NOMO-1 treated with DMSO at 0.1 percent for 48 hours (cell line): Measurements from ENCODE around the gene SUN1.
"Not testable (repeated sequence)": the region's sequence is repeated elsewhere in the genome, so short reads cannot be mapped to it uniquely, and the experiment has no call there.

Experiments used
- DNase-seq: peaks from one replicate; lab custom pipeline; 2025; ENCODE audit not compliant: unreplicated experiment; lab: John Stamatoyannopoulos, UW

SUN1 gene, protein sequence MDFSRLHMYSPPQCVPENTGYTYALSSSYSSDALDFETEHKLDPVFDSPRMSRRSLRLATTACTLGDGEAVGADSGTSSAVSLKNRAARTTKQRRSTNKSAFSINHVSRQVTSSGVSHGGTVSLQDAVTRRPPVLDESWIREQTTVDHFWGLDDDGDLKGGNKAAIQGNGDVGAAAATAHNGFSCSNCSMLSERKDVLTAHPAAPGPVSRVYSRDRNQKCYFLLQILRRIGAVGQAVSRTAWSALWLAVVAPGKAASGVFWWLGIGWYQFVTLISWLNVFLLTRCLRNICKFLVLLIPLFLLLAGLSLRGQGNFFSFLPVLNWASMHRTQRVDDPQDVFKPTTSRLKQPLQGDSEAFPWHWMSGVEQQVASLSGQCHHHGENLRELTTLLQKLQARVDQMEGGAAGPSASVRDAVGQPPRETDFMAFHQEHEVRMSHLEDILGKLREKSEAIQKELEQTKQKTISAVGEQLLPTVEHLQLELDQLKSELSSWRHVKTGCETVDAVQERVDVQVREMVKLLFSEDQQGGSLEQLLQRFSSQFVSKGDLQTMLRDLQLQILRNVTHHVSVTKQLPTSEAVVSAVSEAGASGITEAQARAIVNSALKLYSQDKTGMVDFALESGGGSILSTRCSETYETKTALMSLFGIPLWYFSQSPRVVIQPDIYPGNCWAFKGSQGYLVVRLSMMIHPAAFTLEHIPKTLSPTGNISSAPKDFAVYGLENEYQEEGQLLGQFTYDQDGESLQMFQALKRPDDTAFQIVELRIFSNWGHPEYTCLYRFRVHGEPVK

DNA sequence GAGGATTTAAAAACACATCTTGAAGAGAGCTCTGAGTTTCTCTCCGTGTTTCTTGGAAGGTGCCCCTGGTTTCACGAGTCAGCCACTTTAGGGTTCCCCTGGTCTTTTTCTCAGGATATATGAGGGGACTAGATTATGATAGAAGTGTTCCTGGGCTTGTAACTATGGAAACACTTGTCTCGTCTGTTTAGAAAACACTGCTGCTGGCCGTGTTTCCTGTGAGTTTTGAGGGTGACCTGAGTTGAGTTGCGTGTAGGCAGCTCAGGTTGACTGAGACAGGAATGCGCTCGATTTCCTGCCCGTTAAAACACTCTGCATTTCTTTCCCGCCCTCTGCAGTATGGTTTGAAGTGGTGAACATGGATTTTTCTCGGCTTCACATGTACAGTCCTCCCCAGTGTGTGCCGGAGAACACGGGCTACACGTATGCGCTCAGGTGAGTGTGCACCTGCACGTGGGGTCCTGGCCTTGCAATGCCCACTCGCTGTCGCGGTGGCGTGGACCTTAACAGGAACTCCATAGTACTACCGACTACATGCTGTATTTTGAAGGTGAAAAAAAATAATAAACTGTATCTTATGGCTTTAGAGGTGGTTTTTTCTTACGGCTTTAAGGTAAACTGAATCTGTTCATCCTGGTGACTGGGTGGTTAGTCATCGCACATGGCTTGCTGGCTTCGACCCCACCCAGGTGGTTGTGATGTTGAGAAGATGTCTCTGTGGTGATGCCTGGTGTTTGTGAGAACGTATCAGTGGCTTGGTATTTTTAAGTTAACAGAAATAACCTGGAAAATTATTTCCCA is at the start of gene SUN1:
Gene SUN1, plus strand, starts transcription at position 310 of the 801 bp plus-strand sequence. Its CDS starts 49 bp downstream, at position 359.
- no peak for DNase-seq

DNA sequence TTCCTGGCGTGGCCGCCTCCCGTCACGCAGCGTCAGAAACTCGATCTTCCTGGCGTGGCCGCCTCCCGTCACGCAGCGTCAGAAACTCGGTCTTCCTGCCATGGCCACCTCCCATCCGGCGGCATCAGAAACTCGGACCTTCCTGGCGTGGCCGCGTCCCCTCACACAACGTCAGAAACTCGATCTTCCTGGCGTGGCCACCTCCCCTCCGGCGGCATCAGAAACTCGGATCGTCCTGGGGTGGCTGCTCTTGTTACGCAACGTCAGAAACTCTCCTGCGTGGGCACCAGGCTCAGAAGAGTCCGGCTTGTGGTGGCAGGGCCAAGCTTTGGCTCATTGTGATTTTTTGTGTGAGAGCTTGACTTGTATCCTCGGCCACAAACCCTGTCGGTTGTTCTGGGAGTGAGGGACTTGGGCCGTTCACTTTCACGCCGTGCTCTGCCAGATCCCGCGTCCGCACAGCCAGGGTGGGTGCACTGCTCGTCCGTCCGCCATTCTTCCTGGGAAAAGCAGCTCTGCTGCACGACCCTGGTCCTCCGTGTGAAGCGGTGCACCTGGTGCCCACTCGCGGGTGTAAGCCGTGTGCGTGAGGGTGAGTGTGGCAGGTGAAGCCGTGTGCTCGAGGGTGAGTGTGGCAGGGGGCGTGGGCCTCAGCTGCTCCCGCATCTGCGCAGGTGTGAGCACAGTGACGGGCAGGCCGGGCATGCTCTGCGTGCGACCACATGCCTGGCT is 49.4 kb upstream of the SUN1 start:
- no peak for DNase-seq

DNA sequence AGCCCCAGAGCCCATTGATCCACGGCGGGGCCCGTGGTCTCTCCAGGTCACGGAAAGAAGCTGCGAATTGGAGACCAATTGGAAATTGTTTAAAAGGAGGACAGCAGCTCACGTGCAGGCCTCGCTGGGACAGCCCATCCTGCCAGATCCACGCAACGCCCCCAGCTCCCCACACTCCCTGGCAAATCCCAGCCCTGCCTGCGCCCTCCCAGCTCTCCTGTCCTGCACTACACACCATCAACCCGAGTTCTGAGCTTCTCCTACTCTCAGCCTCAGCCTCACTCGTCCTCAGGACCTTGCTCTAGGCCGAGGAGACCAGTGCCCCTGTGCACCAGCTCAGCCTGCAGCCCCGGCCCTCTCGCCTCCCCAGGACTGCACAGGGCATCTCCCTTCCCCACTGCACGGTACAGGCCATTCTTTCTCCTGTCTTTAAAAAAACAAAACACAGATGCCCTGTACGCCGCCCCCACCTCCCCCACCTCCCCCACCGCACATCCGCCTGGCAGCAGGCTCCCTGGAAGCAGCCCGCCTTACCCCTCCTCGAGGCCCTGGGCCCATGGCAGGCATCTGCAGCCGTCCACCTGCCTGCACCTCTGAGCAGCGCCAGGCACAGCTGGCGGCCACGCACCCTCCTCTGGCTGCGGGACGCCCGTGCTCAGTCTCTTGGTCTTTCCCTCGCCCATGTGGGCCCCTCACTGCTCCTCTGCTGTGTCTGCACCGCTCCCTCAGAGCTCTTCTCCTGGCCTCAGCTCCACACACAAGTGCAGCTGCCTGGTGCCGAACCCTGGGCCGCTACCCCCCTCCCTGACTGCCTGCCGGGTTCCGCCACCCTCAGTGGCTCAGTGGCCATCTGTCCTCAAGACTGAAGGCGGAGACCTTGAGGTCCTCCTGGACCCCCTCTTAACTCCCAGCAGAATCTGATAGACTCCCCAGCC is 48.5 kb upstream of the SUN1 start:
- no peak for DNase-seq

DNA sequence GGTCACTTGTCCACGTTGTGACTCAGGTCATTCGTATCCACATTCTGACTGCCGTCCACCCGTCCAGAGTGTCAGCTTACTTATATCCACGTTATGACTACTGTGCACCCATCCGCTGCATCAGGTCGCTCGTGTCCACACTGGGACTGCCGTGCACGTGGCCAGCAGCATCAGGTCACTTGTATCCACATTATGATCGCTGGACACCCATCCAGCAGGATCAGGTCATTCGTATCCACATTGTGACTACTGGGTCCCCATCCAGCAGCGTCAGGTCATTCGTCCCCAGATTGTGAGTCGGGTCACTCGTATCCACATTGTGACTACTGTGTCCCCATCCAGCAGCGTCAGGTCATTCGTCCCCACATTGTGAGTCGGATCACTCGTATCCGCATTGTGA is 47.3 kb upstream of the SUN1 start:
- DNase-seq, result no peak

DNA sequence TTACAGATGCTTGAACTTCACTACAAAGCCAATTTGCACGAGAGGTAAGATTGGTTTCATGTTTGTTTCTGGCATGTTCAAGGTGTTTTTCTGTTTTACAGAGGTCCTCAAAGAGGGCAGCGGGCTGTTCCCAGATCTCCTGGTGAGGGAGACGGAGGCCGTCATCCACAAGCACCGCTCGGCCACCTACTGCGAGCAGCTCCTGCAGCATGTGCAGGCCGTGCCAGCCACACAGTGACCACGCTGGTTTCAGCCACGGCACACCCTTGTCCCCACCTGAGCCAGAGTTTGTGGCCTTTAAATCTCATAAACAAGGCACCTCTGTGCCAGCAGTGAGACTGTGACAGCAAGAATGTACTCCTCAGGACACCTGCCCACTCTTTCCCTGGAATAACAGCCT is 46.9 kb upstream of the SUN1 start:
- no peak for DNase-seq

DNA sequence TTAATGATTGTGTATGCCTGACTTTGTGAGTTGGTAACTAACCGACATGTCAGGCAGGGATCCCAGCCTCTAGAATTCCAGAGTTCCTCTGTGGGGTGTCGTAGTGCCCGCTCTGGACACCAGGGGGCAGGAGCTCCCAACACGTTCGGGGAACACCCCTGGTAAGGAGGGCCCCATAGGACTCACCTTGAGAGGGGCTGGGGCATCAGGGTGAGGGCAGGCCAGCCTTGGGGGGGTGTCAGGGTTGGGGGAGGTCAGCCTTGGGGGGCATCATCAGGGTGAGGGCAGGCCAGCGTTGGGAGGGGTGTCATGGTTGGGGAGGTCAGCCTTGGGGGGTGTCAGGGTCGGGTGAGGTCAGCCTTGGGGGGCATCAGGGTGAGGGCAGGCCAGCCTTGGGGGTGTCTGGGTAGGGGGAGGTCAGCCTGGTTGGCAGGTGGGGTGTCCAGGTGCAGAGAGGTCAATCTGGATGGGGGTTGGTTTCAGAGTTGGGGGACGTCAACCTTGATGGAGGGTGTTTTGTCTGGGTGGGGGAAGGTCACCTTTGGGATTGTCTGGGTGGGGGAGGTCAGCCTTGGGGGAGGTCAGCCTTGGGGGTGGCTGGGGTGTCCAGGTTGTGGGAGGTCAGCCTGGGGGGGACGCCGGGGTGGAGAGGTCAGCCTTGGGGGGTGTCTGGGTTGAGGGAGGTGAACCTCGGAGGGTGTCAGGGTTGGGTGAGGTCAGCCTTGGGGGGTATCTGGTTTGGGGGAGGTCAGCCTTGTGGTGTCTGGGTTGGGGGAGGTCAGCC is 45.6 kb upstream of the SUN1 start:
- no peak for DNase-seq

DNA sequence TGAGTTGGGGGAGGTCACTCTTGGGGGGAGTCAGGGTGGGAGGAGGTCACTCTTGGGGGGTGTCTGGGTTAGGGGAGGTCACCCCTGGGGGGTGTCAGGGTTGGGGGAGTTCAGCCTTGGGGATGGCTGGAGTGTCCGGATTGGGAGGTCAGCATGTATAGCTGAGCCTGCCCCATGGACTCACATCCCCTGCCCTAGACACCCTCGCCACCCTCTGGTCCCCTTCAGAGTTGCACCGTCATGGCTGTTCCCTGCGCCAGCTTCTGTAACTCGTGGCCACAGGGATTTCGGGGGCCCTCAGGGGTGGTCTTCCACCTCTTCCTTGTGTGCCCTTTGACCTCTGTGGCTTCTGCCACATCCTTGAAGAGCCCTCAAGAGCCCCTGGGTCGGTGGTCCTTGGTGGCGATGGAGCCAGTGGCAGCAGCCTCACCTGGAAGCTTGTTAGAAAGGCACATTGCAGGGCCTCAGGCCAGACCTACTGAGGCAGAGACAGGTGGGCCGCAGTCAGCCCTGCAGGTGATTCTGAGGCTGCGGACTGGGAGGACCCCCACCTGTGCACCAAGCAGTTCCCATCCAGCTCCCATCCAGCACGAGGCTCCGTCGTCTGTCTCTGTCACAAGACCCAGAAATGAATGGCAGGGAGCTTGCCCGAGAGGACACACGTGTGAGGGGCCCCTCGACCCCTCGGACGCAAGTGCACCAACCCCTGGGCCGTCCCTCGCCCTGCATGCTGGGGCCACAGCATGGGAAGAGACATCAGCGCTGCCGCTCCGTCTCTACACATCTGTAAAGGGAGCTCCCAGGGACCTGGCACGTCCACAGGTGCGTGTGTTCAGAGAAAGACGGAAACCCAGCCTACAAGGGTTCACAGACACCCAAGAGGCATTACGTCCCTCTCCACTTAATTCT is 44.7 kb upstream of the SUN1 start:
- DNase-seq, result no peak

DNA sequence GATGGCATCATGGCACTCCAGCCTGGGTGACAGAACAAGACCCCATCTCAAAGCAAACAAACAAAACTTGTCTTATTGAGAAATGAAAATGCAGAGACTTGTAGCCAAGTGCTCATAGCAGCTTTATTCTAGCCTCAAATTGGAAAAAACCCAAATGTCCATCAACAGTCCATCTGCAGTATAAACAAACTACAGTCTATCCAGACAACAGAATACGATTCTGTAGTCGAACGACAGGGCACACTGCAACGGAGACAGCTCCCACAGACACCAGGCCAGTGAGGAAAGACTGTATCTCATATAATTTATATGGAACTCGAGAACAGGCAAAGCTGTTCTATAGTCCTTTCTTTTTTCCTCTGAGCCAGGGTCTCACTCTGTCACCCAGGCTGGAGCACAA is 40.8 kb upstream of the SUN1 start:
- no peak for DNase-seq

DNA sequence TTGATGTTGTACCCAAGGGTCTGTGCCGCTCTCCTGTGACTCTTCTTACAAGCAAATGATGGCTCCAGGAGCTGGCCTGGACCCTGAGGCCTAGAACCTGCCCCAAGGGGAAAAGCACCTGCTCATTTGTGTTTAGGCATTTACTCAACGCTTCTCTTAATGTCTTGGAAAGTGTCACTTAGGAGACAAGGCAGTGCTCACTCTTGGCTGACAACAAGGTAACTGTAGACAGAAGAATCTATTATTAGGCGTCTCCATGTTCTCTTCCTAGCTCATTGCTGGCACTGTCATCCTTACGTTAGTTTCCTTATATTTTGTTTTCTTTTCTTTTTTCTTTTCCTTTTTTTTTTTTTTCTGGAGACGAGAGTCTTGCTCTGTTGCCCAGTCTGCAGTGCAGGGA is 38.1 kb upstream of the SUN1 start:
- DNase-seq, result no peak

DNA sequence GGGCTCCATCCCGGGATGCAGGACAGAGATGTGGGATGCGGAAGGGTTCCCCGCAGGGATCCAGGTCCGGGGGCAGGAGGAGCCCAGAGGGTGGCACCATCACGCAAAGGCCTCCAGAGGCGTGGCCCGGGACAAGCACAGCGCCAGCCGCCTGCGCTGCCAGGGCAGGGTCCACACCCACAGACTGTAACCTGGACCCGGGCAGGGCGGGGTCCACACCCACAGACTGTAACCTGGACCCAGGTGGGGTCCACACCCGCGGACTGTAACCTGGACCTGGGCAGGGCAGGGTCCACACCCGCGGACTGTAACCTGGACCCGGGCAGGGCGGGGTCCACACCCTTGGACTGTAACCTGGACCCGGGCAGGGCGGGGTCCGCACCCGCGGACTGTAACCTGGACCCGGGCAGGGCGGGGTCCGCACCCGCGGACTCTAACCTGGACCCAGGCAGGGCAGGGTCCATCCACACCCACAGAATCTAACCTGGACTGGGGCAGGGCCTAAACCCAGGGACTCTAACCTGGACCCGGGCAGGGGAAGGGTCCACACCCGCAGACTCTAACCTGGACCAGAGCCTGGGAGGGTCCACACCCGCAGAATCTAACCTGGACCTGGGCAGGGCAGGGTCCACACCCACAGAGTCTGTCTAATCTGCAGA is 37.5 kb upstream of the SUN1 start:
- no peak for DNase-seq

DNA sequence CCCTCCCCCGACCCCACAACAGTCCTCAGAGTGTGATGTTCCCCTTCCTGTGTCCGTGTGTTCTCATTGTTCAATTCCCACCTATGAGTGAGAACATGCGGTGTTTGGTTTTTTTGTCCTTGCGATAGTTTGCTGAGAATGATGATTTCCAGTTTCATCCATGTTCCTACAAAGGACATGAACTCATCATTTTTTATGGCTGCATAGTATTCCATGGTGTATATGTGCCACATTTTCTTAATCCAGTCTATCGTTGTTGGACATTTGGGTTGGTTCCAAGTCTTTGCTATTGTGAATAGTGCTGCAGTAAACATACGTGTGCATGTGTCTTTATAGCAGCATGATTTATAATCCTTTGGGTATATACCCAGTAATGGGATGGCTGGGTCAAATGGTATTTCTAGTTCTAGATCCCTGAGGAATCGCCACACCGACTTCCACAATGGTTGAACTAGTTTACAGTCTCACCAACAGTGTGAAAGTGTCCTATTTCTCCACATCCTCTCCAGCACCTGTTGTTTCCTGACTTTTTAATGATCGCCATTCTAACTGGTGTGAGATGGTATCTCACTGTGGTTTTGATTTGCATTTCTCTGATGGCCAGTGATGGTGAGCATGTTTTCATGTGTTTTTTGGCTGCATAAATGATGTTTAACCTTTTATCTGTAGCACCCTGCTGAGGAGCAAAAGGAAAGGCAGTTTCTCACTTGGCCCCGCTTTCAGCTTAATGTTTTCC is 35.7 kb upstream of the SUN1 start:
- DNase-seq, result not testable (repeated sequence)

DNA sequence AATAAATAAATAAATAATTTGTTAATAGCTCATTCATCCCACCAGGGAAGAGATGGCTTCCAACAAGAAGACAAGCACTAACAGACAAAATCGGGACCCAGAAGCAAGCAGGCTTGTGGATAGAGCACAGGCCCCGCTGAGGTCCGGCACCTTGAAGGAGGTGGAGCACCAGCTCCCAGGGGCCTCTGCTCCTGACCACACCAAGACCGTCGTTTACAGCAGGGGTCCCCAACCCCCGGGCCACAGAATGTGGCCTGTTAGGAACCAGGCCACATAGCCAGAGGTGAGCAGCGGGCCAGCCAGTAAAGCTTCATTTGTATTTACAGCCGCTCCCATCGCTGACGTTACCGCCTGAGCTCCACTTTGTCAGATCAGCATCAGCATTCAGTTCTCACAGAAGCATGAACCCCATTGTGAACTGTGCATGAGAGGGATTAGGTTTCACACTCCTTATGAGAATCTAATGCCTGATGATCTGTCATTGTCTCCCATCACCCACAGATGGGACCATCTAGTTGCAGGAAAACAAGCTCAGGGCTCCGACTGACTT is 33.3 kb upstream of the SUN1 start:
- no peak for DNase-seq

DNA sequence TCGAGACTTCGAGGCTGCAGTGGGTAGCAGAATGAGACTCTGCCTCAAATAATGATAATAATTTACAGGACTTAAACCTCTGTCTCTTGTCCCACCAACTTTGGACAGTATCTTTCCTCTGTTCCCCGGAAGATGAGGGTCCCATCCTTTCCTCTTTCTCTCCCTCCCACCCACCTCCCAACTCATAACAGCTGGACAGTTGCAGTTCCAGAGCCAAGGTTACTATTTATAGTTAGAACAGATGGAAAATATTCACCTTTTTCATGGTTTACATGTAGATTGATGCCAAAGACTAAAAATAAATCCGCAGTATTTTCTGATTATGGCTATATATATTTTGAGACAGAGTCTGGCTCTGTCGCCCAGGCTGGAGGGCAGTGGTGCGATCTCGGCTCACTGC is 31.6 kb upstream of the SUN1 start:
- DNase-seq, result no peak

DNA sequence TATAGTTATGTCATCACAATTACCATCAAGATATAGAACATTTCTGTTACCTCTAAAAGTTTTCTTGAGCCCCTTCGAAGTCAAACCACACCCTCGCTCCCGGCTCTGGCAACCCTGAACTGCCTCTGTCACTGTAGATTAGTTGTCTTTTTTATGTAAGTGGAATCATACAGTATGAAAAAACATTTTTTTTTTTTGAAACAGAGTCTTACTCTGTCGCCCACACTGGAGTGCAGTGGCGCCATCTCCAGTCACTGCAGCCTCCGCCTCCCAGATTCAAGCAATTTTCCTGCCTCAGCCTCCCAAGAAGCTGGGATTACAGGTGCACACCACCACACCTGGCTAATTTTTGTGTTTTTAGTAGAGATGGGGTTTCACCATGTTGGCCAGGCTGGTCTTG is 30.9 kb upstream of the SUN1 start:
- DNase-seq, result not testable (repeated sequence)

DNA sequence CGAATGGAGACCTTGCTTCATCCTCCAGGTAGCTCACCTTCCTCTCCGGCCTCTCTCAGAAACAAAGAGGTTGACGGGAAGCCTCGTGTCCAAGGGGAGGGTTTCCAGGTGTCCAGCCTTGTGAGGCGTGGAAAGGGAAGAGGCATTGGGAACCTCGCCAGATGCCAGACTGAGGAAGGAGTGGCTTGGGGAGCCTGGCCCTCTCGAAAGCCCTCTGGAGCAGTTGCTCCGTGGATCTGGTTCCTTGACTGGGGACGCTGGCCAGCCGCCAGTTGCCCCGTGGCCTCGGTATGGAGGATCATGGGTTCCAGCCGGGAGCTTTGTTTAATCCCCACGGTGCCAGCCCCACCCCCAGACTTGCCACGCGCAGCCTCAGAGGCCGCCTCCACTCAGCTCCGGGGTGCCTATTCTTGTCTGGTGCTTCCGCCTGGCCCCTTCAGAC is 30.3 kb upstream of the SUN1 start:
- DNase-seq, result no peak

DNA sequence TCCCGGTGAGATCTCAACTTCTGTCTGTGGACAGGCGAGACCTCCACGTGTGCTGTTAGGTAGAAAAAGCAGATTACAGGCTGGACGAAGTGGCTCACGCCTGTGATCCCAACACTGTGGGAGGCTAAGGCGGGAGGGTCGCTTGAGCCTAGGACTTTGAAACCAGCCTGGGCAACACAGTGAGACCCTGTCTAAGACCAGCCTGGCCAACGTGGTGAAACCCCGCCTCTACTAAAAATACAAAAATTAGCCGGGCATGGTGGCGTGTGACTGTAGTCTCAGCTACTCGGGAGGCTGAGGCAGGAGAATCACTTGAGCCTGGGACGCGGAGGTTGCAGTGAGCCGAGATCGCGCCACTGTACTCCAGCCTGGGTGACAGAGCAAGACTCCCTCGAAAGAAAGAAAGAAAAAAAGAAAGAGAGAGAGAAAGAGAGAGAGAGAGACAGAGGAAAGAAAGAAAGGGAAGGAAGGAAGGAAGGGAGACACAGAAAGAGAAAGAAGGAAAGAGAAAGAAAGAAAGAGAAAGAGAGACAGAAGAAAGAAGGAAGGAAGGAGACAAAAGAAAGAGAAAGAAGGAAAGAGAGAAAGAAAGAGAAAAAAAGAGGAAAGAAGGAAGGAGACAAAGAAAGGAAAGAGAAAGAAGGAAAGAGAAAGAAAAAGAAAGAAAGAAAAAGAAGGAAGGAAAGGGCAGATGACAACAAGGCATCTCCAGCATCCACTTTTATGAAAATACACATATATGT is 29.6 kb upstream of the SUN1 start:
- no peak for DNase-seq
